IMR-90 (cell line): ENCODE data around the gene NAA80. TPM values are rescaled to one million over a fixed set of nuclear protein-coding genes. Genes with fewer than 3 reads are reported as not detected.
A peak's percentile ranks its signal among the peaks of the same experiment; 100 is the strongest.

Experiments
- ATAC-seq: fragments of 200-7000 bp; cut with Tn5 transposase; 2 replicates; pipeline ENCODE4 v1.9.1; 2020; ENCODE audit warnings: low read depth, mild to moderate bottlenecking, moderate library complexity
- BruUV-seq: library from RNA; stranded (reverse); fragments of 400-500 nt; replicated peaks from 2 replicates; lab custom pipeline; 2021; lab: Mats Ljungman, UMichigan
- CTCF ChIA-PET: fragments of 300-600 bp; formaldehyde crosslinking; extraction: SDS; loops from one replicate; lab custom pipeline; 2021; ENCODE audit warnings: antibody characterized with exemption; lab: Yijun Ruan, JAX
- POLR2A ChIA-PET: fragments of 300-600 bp; sonication (Branson Sonifier 250); formaldehyde crosslinking; loops from one replicate; lab custom pipeline; 2022; ENCODE audit warnings: antibody characterized with exemption; ENCODE audit not compliant: unreplicated experiment; lab: Charles Lee
- DNase-seq: peaks from one replicate; pipeline ENCODE4 v3.0.0; 2013
- H2AFZ ChIP-seq: replicated peaks from 2 replicates; pipeline ENCODE3; 2013; ENCODE audit warnings: low read length, mild to moderate bottlenecking; ENCODE audit not compliant: poor library complexity
- H2AK5ac ChIP-seq: 2 replicates; pipeline ENCODE4 v1.6.1; 2013; ENCODE audit warnings: low read depth, low read length, inconsistent platforms
- H2AK9ac ChIP-seq: replicated peaks from 2 replicates; pipeline ENCODE3; 2013; ENCODE audit warnings: mild to moderate bottlenecking, low read depth, low read length, moderate library complexity; ENCODE audit not compliant: poor library complexity
- H2BK120ac ChIP-seq: 2 replicates; pipeline ENCODE4 v1.6.1; 2013; ENCODE audit warnings: low read depth, low read length, inconsistent platforms
- H2BK15ac ChIP-seq: 3 replicates; pipeline ENCODE4 v1.6.1; 2013; ENCODE audit warnings: low read depth, low read length, inconsistent platforms
- H2BK20ac ChIP-seq: 2 replicates; pipeline ENCODE4 v1.6.1; 2013; ENCODE audit warnings: low read depth, mild to moderate bottlenecking, inconsistent platforms, low read length, moderate library complexity
- H2BK5ac ChIP-seq: 2 replicates; pipeline ENCODE4 v1.6.1; 2013; ENCODE audit warnings: mild to moderate bottlenecking, low read depth, low read length, inconsistent platforms; ENCODE audit not compliant: poor library complexity, severe bottlenecking
- H3K14ac ChIP-seq: replicated peaks from 2 replicates; pipeline ENCODE4 v1.6.1; 2013; ENCODE audit warnings: low read depth, low read length, inconsistent platforms
- H3K18ac ChIP-seq: 2 replicates; pipeline ENCODE4 v1.6.1; 2013; ENCODE audit warnings: low read depth, low read length, control low read depth
- H3K23ac ChIP-seq: 2 replicates; pipeline ENCODE4 v1.6.1; 2013; ENCODE audit warnings: low read depth, low read length, inconsistent platforms
- H3K27ac ChIP-seq: 2 replicates; pipeline ENCODE4 v1.5.1; 2013; ENCODE audit warnings: mild to moderate bottlenecking, control low read depth, low read length; ENCODE audit not compliant: insufficient read depth
- H3K27me3 ChIP-seq: 2 replicates; pipeline ENCODE4 v1.6.1; 2013; ENCODE audit warnings: low read length; ENCODE audit not compliant: control insufficient read depth, insufficient read depth
- H3K36me3 ChIP-seq: 2 replicates; pipeline ENCODE4 v1.6.1; 2013; ENCODE audit warnings: low read length, mixed read lengths; ENCODE audit not compliant: control insufficient read depth, insufficient read depth
- H3K4ac ChIP-seq: 2 replicates; pipeline ENCODE4 v1.6.1; 2013; ENCODE audit warnings: low read depth, low read length, inconsistent platforms
- H3K4me1 ChIP-seq: 2 replicates; pipeline ENCODE4 v1.6.1; 2013; ENCODE audit warnings: low read length, mixed read lengths; ENCODE audit not compliant: control insufficient read depth, insufficient read depth
- H3K4me2 ChIP-seq: 2 replicates; pipeline ENCODE4 v1.6.1; 2013; ENCODE audit warnings: low read depth, mild to moderate bottlenecking, control low read depth, low read length, moderate library complexity
- H3K4me3 ChIP-seq: 2 replicates; pipeline ENCODE4 v1.5.1; 2013; ENCODE audit warnings: low read depth, mild to moderate bottlenecking, control low read depth, low read length, moderate library complexity; ENCODE audit not compliant: insufficient read depth
- H3K56ac ChIP-seq: 2 replicates; pipeline ENCODE4 v1.6.1; 2013; ENCODE audit warnings: low read length, inconsistent platforms; ENCODE audit not compliant: insufficient read depth; ENCODE audit errors: extremely low read depth
- H3K79me1 ChIP-seq, 2 experiments: 2 replicates each; pipeline ENCODE4 v1.6.1; 2013; ENCODE audit warnings: low read length in 2 of 2, inconsistent platforms in 1 of 2, low read depth in 1 of 2
- H3K9ac ChIP-seq: 2 replicates; pipeline ENCODE4 v1.6.1; 2013; ENCODE audit warnings: low read depth, low read length, control low read depth
- H3K9me1 ChIP-seq: 2 replicates; pipeline ENCODE4 v1.6.1; 2013; ENCODE audit warnings: low read length, inconsistent platforms; ENCODE audit not compliant: insufficient read depth
- H3K9me3 ChIP-seq: 2 replicates; pipeline ENCODE4 v1.6.1; 2013; ENCODE audit warnings: low read length; ENCODE audit not compliant: control insufficient read depth, insufficient read depth
- H4K20me1 ChIP-seq: 2 replicates; pipeline ENCODE4 v1.6.1; 2013; ENCODE audit warnings: low read length, inconsistent platforms; ENCODE audit not compliant: insufficient read depth
- H4K5ac ChIP-seq: 2 replicates; pipeline ENCODE4 v1.6.1; 2013; ENCODE audit warnings: mild to moderate bottlenecking, low read depth, low read length, control low read depth
- H4K8ac ChIP-seq, 2 experiments: 2 replicates each; pipeline ENCODE4 v1.6.1; 2013; ENCODE audit warnings: low read depth in 2 of 2, low read length in 2 of 2, control low read depth in 1 of 2, inconsistent platforms in 1 of 2
- H4K91ac ChIP-seq: 2 replicates; pipeline ENCODE4 v1.6.1; 2013; ENCODE audit warnings: low read depth, low read length, inconsistent platforms; ENCODE audit not compliant: insufficient read depth
- CEBPB ChIP-seq: IDR thresholded peaks from 2 replicates; pipeline ENCODE4 v1.6.1; 2012; ENCODE audit warnings: low read depth, low read length, improper control_type of control experiment
- MAFK ChIP-seq: IDR thresholded peaks from 2 replicates; pipeline ENCODE4 v1.6.1; 2012; ENCODE audit warnings: low read depth, low read length, improper control_type of control experiment
- MXI1 ChIP-seq: IDR thresholded peaks from 2 replicates; pipeline ENCODE4 v1.6.1; 2012; ENCODE audit warnings: low read depth, mild to moderate bottlenecking, low read length, moderate library complexity, borderline replicate concordance
- SMC3 ChIP-seq: fragments of 150-350 bp; IDR thresholded peaks from 2 replicates; pipeline ENCODE4 v1.6.1; 2016; ENCODE audit warnings: low read depth, mild to moderate bottlenecking, antibody characterized with exemption, low read length, moderate library complexity
- WGBS, 2 experiments: methylation state at CpG; one replicate each; pipeline versions ENCODE4 v1.1.5 to v1.1.7; 2013; ENCODE audit warnings: missing lambda C conversion rate in 2 of 2; ENCODE audit not compliant: insufficient read length in 1 of 2; ENCODE audit errors: extremely low coverage in 2 of 2; 5-methylcytosine and 5-hydroxymethylcytosine counted together
- dilution Hi-C: fragments of 300-500 bp; cut with HindIII; formaldehyde crosslinking; loops from one replicate; pipeline ENCODE4 v1.14.3; 2018; ENCODE audit warnings: low sequenced_read_pairs; ENCODE audit not compliant: unreplicated experiment
- in situ Hi-C: fragments of 300-500 bp; cut with MboI; formaldehyde crosslinking; loops from 3 replicates; pipeline ENCODE4 v1.14.3; 2019; ENCODE audit warnings: low sequenced_read_pairs, inconsistent platforms, mixed read lengths
- intact Hi-C: fragments of 100-400 bp; cut with micrococcal nuclease; formaldehyde crosslinking; loops from 2 replicates; pipeline ENCODE4 v1.10.0; 2022
- polyA plus RNA-seq, 3 experiments: library from polyadenylated mRNA; depleted of rRNA; stranded (reverse); fragments of >200 nt; gene quantifications; 2 replicates each; pipeline ENCODE4 v1.2.3, GENCODE V29; 2012; ENCODE audit warnings: low replicate concordance in 1 of 3
- total RNA-seq: library from RNA; depleted of rRNA; stranded (reverse); fragments of >200 nt; gene quantifications from 2 replicates; pipeline ENCODE4 v1.2.3, GENCODE V29; 2012

Gene NAA80
- total and polyA plus RNA-seq, 2 of the 4 experiments (the other 2 are of a cell fraction) = 5.0 to 14.4 TPM

DNA sequence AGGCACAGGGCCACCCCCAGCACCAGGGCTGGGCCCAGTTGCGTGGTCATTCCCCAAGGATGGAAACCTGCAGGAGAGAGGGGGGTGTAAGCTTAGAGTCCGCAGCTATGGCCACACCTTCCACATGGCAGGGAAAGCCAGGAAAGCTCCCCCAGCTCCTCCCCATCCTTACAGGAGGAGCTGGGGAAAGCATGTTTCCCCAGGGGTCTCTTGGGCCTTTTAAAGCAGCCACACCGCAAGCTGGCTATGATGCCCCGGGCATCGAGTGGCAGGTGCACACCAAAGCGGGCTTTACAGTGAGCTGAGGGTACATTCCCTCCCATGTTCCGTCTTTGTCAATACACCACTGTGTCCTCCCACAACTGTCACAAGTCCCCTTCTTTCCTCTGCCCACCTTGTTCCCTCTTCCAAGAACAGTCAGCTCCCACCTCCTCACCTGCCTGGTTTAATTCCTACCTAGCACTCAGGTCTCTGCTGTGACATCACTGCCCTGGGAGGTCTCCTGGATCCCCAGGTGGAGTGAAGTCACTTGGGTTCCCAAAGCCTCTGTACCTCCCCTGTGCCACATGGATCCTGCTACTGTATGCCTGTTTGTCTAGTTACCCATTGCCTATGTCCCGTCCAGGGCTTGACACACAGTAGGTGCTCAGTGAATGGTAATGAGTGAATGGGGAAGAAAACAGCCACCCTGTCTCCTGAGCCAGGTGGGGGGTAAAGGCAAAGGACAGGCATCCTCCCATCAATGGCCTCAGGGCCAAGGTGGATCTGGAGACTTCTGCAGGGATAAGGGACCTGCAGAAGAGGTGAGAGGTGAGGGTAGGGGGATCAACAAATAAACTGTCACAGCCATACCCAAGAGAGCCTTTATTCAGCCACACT, 3.4 kb downstream of the NAA80 start:
- Histone ChIP-seq H3K79me1 (peaks cover 19 to 38% of the 10 kb centered on the region in 2 experiments; a peak in 3 of 4 replicates), H2BK120ac (no peak overlapping the region), H3K4me3 (no peak overlapping the region), H3K9ac (no peak overlapping the region), H2AFZ (peak overlapping the region; percentile 45), H4K91ac (no peak overlapping the region), H3K36me3 (no peaks in the 10 kb centered on the region), H3K27ac (no peak overlapping the region), H4K20me1 (no peaks in the 10 kb centered on the region), H3K14ac (no peak overlapping the region), H3K23ac (no peak overlapping the region), H2AK9ac (no peak overlapping the region), H3K27me3 (no peaks in the 10 kb centered on the region), H4K5ac (no peak overlapping the region), H3K9me1 (peaks cover 17% of the 10 kb centered on the region), H3K56ac (no peak overlapping the region), H3K4me2 (no peak overlapping the region), H2BK5ac (no peak overlapping the region), H3K4ac (no peak overlapping the region), H3K18ac (no peak overlapping the region), H3K4me1 (peaks cover 21% of the 10 kb centered on the region), H2BK15ac (no peak overlapping the region), H4K8ac (no peak overlapping the region), H2AK5ac (no peak overlapping the region), H3K9me3 (no peaks in the 10 kb centered on the region), H2BK20ac (no peak overlapping the region)
- WGBS, 2 experiments = 98% methylated on average over 5 of the region's 8 CpGs; no CpG with 5 or more reads in 1 of the 2 experiments
- no peak for ATAC-seq
- no TSS peak for BruUV-seq
- CTCF ChIA-PET = no interaction called here
- dilution Hi-C loops = no loop called here
- in situ Hi-C loops = no loop called here
- intact Hi-C loops = no loop called here
- DNase-seq = no peak
- POLR2A ChIA-PET = no interaction called here
- no peak for TF ChIP-seq MXI1
- TF ChIP-seq MAFK = no peak
- TF ChIP-seq CEBPB = no peak
- no peak for TF ChIP-seq SMC3
